Mononuclear cell (primary cell): ENCODE measurements around the gene RHO. TPM values are rescaled to one million over a fixed set of nuclear protein-coding genes. Genes with fewer than 3 reads are reported as not detected.

Source experiments
- H3K27me3 ChIP-seq: 2 replicates; pipeline ENCODE4 v1.6.0; 2011; ENCODE audit warnings: low read length, control low read depth; ENCODE audit not compliant: insufficient read depth
- H3K4me1 ChIP-seq: 2 replicates; pipeline ENCODE4 v1.5.1; 2011; ENCODE audit warnings: mild to moderate bottlenecking, low read length, control low read depth; ENCODE audit not compliant: insufficient read depth
- H3K4me3 ChIP-seq: 2 replicates; pipeline ENCODE4 v1.5.1; 2011; ENCODE audit warnings: mild to moderate bottlenecking, low read length, moderate library complexity
- H3K9me3 ChIP-seq: 2 replicates; pipeline ENCODE4 v1.5.1; 2011; ENCODE audit warnings: low read depth, mild to moderate bottlenecking, control low read depth, low read length
- total RNA-seq: library from RNA; depleted of rRNA; stranded (reverse); fragments of >200 nt; gene quantifications from one replicate; pipeline ENCODE4 v1.2.3, GENCODE V29; 2012

RHO gene
- total RNA-seq, 1 donor: 0.10 TPM

- H3K27me3 ChIP-seq: no peaks in the 10 kb centered on the region
- H3K9me3 ChIP-seq: no peaks in the 10 kb centered on the region
- no peak overlapping the region for H3K4me3 ChIP-seq
- peaks cover 27% of the 10 kb centered on the region for H3K4me1 ChIP-seq
Measured at GRCh38 chr3:129555153-129555550, 26.7 kb downstream of the RHO start.

- no peak overlapping the region for H3K4me3 ChIP-seq
- H3K4me1 ChIP-seq: peaks cover 27% of the 10 kb centered on the region
- H3K27me3 ChIP-seq: no peaks in the 10 kb centered on the region
- no peaks in the 10 kb centered on the region for H3K9me3 ChIP-seq
Measured at GRCh38 chr3:129555616-129556357, 27.3 kb downstream of the RHO start.

GRCh38 chr3:129556358-129556695, 27.9 kb downstream of the RHO start:
- Histone ChIP-seq H3K4me3 (no peak overlapping the region), H3K27me3 (no peaks in the 10 kb centered on the region), H3K4me1 (peaks cover 27% of the 10 kb centered on the region), H3K9me3 (no peaks in the 10 kb centered on the region)

GRCh38 chr3:129556890-129557547, 28.6 kb downstream of the RHO start:
- Histone ChIP-seq H3K27me3 (no peaks in the 10 kb centered on the region), H3K4me1 (peaks cover 27% of the 10 kb centered on the region)

GRCh38 chr3:129557548-129557894, 29.1 kb downstream of the RHO start:
- no peaks in the 10 kb centered on the region for H3K9me3 ChIP-seq
- H3K4me1 ChIP-seq: peaks cover 27% of the 10 kb centered on the region
- no peak overlapping the region for H3K4me3 ChIP-seq
- no peaks in the 10 kb centered on the region for H3K27me3 ChIP-seq

More at GRCh38 chr3:129556890-129557547, 28.6 kb downstream of the RHO start:
- H3K9me3 ChIP-seq: no peaks in the 10 kb centered on the region
- no peak overlapping the region for H3K4me3 ChIP-seq

GRCh38 chr3:129558081-129558771, 29.8 kb downstream of the RHO start:
- Histone ChIP-seq H3K4me3 (no peak overlapping the region), H3K27me3 (no peaks in the 10 kb centered on the region), H3K4me1 (peaks cover 26% of the 10 kb centered on the region), H3K9me3 (no peaks in the 10 kb centered on the region)

- Histone ChIP-seq H3K27me3 (no peaks in the 10 kb centered on the region), H3K4me1 (peaks cover 18% of the 10 kb centered on the region), H3K9me3 (no peaks in the 10 kb centered on the region), H3K4me3 (no peak overlapping the region)
Measured at GRCh38 chr3:129558772-129559564, 30.5 kb downstream of the RHO start.

GRCh38 chr3:129559565-129560079, 31.2 kb downstream of the RHO start:
- H3K4me3 ChIP-seq: no peak overlapping the region
- H3K9me3 ChIP-seq: no peaks in the 10 kb centered on the region
- H3K27me3 ChIP-seq: no peaks in the 10 kb centered on the region
- H3K4me1 ChIP-seq: peaks cover 12% of the 10 kb centered on the region

GRCh38 chr3:129560269-129560787, 31.9 kb downstream of the RHO start:
- Histone ChIP-seq H3K4me3 (no peak overlapping the region), H3K9me3 (no peaks in the 10 kb centered on the region), H3K27me3 (no peaks in the 10 kb centered on the region), H3K4me1 (peaks cover 5% of the 10 kb centered on the region)

GRCh38 chr3:129560911-129561594, 32.6 kb downstream of the RHO start:
- Histone ChIP-seq H3K4me3 (no peak overlapping the region), H3K27me3 (no peaks in the 10 kb centered on the region), H3K4me1 (peaks cover 5% of the 10 kb centered on the region), H3K9me3 (no peaks in the 10 kb centered on the region)

- Histone ChIP-seq H3K9me3 (no peaks in the 10 kb centered on the region), H3K4me1 (peaks cover 5% of the 10 kb centered on the region), H3K27me3 (no peaks in the 10 kb centered on the region), H3K4me3 (no peak overlapping the region)
Measured at GRCh38 chr3:129561619-129562248, 33.3 kb downstream of the RHO start.

- peaks cover 11% of the 10 kb centered on the region for H3K4me1 ChIP-seq
- H3K9me3 ChIP-seq: no peaks in the 10 kb centered on the region
- H3K4me3 ChIP-seq: no peak overlapping the region
- no peaks in the 10 kb centered on the region for H3K27me3 ChIP-seq
Measured at GRCh38 chr3:129562803-129563202, 34.4 kb downstream of the RHO start.

- no peaks in the 10 kb centered on the region for H3K9me3 ChIP-seq
- peaks cover 11% of the 10 kb centered on the region for H3K4me1 ChIP-seq
- no peak overlapping the region for H3K4me3 ChIP-seq
- H3K27me3 ChIP-seq: no peaks in the 10 kb centered on the region
Measured at GRCh38 chr3:129563332-129563731, 34.9 kb downstream of the RHO start.
